NCI-H510A treated with DMSO at 0.1 percent for 48 hours (cell line): ENCODE data around the gene TSR3.
"Not testable (repeated sequence)": the region's sequence is repeated elsewhere in the genome, so short reads cannot be mapped to it uniquely, and the experiment has no call there.

Experiments
- DNase-seq: peaks from one replicate; lab custom pipeline; 2025; lab: John Stamatoyannopoulos, UW

TSR3 gene

DNA sequence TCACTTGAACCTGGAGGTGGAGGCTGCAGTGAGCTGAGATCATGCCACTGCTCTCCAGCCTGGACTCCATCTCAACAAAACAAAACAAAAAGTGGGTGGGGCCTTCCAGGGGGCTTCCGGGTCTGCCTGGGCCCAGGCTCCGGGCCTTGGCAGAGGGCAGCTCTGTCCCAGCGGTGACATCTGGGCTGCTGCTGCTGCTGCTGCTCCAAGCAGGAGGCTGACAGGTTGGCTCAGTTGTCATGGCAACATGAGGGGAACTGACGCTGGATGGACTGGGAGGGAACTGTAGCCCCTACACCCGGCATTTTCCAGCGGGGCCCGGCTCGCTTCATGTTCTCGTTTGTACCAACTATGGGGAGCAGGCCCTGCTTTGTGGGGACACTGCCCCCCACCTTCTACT lies 14.2 kb downstream of the TSR3 start:
- no peak for DNase-seq

DNA sequence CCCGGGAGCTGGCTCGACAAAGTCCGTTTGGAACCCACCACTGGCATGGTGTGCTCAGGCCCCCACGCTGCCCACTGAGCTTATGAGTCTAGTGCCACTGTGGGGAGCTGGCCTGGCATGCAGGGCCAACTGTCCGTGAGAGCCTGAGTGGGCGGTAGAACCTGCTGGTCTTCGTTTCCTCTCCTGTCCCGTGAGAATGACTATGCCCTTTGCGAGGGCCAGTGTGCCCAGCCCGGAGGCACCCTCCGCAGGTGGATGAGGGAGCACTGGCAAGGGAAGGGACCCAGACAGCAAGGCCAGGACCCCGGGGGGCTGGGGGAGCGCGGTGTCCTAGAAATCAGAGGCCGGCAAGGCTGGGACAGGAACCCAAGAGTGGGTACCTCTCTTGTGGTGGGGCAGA lies 15.1 kb downstream of the TSR3 start:
- no peak for DNase-seq

DNA sequence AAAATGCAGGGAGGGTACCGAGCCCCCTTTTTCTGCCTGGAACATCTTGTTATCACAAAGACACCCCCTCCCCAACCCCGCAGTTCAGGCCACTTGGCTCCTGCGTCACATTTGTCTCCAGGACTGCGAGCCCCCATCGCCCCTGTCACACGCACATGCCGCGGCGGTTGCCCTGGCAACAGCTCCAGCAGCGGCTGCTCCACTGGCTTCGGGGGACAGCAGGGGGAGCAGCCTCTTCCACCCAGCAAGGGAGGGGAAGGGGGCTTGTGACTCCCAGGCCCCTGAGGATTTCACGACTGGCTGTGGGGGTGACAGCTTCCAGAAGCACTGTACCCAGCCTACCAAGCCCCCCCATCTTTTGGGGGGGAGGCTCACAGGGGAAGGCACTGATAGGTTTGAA lies 15.7 kb downstream of the TSR3 start:
- DNase-seq = no peak

DNA sequence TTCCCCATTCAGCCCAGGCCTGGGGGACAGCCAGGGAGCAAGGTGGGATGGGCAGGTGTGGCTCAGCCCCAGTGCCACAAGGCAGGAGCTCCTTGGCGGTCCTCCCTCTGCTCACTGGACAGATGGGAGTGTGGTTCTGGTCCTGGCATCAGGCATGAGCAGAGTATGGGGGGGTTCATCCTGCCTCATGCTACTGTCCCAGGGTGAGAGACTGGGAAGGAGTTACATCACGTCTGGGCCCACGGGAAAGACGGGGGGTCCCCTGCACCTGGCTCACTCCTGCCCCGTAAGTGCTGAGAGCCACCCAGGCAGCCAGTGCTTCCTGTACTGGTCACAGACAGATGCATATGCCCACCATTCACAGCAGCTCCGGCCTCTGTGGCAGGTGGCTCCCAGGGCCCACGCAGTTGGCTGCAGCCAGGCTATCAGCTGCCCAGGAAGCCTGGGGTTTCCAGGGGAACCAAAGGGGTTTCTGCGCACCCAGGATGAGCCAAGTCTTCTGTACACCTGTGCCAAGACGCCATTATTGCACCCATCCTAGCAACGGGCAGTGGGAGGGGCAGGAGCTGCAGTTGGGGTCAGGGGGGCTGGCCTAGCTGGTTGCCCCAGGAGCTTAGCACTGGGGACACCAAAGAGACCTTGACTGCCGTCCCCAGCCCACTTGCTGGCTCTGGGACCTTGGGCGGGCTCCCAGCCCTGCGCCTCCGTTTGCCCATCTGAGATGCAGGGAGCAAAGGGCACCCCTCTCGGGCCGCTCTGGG lies 16.3 kb downstream of the TSR3 start:
- no peak for DNase-seq

DNA sequence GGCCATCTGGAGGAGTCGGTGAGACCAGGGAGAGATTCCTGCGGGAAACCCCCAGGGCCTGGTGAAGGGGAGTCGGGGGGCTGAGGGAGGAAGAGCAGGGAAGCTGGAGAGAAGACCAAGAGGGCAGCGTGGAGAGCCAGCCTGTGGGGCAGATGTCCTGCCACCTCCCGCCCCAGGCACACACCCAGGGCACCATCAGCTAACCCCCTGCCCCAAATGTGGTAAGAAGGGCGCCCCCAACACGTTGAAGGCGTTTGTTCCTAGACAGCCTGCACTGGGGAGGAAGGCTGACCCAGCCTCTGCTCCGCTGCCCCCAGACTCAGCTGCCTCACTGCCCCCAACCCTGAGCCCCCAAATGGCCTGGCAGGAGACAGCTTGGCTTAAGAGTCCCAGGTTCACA lies 16.9 kb downstream of the TSR3 start:
- no peak for DNase-seq

DNA sequence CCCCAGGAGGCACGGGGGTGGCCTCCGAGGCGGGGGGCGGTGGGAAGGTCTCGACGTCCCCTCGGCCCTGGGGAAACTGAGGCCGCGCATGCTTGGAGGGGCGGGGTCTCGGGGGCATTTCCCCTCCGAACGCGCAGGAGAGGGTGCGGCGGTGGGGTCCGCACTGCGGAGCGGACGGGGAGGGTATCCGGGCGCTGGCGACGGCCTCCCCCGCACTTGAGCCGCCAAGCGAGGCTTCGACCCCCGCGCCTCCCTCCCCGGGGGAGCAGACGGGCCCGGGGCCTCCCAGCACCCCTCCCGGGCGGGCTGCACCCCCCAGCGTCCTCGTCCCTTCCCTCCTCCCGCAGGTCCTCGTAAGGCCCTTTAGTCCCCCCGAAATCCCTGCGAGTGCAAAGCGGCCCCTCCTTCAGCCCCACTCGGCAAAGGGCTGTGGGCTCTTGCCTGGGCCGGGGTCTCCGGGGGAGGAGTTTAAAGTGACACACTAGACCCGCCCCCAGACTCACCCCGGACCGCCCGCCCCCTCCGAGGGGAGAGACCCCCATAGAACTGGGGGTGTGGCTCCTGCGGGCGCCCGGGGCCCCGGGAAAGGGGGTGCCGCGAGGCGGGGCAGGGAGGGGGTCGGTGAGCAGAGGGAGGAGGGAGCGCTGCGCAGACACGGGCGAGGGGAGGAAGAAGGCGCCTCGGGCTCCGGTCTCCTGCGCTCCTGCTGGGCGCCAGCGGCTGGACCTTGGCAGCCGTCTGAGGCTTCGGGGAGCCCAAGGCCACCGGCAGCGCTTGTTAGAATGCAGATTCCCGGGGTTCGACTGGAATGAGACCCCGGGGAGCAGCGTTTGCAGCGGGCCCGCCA lies 17.6 kb downstream of the TSR3 start:
- no peak for DNase-seq

DNA sequence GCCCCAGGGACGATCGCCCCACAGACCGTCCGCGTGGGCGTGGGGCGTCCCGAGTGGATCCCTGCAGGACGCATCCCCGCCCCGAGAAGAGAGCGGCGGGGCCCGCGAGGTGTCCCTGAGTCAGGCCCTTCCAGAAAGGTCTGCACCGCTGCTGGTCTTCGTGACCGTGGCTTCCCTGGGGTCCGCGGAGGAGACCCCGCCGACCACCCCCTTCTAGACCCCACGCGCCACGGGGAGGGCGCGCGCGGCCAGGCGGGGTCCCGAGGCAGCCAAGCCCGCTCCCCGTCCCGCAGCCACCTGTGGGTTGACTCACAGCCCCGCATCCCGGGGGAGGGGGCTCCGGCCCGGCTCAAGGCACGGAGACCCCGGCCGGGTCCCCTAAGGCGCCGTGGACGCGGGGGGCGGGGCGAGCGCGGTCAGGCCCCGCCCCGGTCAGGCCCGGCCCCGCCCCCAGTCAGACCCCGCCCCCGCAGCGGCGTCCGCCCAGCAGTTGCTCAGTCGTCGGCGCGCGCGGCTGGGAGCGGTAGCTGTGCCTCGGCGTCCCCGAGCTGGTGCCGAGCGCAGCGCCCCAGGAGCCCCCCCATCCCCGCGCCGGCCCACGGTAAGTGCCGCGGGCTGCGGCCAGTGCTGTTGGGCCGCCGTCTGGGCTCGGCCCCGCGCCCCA lies 18.4 kb downstream of the TSR3 start, which contains the start of gene BAIAP3:
BAIAP3 (plus strand) TSS at position 497 of the 664 bp plus-strand sequence. CDS start 4,905 bp downstream, outside the sequence.
- DNase-seq = no peak

DNA sequence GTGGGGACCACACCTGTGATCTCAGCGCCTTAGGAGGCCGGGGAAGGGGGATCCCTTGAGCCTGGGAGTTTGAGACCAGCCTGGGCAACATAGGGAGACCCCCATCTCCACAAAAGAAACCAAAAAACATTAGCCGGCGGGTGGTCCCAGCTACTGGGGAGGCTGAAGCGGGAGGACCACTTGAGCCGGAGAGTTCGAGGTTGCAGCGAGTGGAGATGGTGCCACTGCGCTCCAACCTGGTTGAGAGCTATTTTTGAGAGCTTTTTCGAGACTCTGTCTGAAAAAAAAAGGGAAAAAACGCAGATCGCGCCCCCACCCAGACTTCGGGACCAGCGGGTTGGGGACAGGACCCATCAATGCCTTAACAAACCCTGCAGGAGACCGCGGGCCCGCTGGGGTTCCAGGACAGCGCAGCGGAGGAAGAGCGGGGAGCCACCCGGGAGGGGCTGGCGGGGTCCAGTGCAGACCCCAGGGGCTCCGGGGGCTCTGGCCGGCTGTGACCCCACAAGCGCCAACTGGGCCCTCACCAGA lies 19.0 kb downstream of the TSR3 start:
- DNase-seq = no peak

DNA sequence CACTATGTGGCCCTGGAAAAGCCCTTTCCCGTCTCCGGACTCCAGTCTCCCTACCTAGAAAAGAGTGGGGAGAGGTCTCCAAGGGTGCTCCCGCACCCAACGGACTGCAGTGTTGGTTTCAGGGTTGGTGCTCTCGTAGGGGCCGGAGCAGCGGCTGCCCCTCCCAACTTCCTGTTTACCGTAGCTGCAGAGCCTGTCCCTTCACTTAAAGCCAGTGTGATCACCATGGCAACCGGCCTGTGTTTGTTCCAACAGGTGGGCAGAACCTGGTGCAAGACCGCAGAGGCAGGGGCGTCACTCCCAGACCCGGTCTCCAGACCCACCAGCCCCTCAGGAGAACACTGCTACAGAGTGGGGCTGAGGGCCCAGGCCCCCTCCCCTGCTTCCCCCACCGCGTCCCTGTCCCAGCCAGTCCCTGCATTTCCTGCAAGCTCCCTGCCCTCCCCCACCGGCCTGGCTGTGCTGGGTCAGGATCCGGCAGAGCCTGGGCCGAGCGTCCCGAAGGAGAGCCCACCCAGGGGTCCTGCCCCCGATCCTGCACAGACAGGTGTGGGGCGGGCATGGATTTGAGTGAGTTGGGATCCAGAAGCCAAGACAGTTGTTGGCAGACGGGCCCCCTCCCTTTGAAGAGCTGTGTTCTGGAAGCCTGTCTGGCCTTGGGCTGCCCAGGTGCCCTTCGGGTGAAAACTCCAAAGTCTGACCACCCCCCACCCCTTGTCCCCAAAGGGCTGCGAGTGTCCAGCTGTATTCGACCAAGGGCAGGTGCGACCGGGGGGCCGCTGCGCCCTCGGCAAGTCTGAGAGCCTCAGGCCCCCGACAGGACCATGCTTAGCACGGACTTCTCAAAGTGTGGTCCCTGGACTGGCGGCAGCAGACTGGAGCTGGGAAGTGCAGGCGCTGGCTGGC lies 19.7 kb downstream of the TSR3 start:
- peak; percentile 71 for DNase-seq

DNA sequence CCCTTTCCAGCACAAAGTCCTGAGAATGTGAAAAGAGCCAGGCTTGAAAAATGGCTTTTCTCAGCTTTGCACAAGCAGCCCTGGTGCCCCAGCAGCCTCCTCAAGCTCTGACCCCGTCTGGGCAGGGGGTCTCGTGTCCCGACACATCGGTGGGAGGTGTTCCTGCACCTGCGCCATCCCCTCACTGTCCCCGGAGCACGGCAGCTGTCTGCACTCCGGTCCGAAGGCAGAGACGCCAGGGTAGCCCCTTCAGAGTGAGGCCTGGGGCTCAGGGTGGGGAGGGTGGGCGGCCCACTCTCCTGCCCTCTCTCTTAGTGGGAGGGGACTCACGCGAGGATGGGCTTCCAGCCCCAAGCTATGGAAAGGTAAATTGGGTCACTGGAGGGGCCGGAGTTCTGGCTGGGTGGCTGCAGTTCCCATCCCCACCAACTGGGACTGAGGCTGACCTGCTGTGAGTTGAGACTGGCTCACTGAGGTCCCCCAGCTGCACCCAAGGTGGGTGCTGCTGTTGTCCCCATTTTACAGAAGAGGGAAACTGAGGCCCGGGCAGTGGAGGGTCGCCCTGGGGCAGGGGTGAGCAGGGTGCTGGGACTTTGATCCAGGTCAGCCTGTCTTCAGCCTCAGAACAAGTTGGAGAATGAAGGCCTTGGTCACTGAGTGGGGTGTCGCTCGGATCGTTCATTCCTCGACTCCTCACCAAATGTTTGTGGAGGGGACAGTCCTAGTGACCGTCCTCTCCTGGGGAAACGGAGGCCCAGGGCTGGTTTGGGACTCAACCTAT lies 20.6 kb downstream of the TSR3 start:
- no peak for DNase-seq

DNA sequence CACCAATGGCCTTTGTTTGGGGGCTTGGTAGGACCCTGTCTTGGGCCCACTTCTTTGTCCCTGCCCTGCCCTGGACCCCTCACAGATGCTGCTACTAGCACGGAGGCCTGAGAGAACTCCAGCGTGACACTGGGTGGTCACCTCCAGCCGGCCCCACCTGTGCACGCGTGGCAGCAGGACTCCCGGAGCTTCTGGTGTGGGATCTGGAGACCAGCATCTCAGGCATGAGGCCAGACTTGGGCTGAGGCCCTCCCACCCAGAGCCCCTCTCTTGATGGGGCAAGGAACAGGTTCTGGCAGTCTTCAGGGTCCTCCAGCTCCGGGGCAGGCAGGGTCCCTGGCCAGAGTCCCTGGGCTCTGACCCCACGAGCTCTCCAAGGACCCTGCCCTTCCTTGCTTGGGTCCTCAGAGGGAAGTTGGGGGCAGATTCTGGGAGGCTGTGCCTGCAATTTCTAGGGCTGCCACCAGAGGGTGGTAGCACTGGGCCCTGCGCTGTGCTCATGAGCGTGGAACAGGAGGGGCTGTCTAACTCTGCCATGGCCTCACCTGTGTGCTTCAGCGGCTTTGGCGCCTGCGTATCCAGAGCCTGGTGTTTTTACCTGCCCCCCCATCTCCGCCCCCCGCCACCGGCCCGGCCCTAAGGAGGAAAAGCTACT lies 21.3 kb downstream of the TSR3 start:
- no peak for DNase-seq

DNA sequence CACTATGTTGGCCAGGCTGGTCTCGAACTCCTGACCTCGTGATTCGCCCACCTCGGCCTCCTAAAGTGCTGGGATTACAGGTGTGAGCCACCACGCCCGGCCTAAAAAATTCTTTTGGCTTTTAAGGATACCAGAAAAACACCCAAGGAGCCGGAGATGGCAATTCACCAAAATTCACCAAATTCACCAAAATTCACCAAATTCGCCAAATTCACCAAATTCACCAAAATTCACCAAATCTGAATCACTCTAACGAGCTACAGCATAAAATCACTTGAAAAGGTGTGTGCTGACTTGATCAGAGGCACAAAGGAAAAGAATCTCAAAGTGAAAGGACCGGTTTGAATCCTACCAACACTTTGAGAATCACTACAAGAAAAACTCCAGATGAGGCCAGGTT lies 22.7 kb downstream of the TSR3 start:
- DNase-seq = not testable (repeated sequence)

DNA sequence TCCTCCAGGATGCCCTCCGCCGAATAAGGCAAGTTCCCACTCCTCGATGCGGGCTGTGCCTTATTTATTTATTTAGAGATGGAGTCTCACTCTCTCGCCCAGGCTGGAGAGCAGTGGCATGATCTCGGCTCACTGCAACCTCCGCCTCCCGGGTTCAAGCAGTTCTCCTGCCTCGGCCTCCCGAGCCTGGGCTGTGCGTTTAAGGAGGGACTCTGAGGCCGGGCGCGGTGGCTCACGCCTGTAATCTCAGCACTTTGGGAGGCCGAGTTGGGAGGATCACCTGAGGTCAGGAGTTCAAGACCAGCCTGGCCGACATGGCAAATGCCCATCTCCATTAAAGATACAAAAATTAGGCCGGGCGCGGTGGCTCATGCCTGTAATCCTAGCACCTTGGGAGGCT lies 23.5 kb downstream of the TSR3 start:
- DNase-seq = not testable (repeated sequence)

DNA sequence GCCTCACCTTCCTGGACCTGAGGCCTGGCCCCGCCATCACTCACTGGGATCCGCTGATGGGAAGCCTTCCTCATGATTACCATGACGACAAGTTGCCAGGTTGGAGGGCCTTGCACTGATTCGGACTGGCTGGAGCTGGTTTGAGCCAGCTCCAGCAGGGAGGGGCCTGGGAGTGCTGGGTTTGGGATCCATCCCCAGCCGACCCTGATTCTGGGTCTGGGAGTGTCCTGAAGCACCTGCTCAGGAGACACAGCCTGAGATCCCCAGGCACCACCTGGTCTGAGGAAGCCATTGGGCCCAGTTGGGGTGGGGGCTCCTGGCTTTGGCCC lies 24.1 kb downstream of the TSR3 start:
- no peak for DNase-seq

DNA sequence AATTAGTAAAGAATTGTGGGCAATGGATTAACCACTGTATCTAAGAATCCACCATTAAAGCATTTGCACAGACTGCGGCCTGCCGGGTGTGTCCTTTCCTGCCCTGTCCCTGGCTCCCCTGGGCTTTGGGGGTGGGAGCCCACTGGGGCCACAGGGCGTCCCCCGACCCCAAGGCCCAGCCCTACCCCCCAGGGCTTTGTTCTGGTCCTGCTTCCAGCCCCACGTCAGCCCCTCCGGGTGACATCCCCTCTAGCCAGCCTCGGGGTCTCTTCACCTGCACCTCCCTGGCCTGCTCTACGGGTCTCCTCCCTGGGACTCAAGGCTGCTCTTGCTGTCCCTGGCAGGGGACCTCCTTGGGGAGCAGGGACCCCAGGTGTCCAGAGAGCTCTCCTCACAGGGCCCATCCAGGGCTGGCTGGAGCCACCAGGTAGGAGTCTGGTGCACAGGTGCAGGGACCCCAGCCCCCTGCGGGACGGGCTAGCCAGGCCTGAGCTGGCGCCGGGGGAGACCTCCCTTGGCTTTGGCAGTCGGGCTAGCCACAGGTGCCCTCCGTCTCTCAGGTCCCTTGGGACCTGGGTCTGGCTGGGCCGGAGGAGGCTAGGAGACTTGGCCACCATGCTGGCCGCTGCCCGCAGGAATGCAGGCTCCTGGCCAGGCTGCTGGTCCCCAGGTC lies 24.6 kb downstream of the TSR3 start:
- no peak for DNase-seq

DNA sequence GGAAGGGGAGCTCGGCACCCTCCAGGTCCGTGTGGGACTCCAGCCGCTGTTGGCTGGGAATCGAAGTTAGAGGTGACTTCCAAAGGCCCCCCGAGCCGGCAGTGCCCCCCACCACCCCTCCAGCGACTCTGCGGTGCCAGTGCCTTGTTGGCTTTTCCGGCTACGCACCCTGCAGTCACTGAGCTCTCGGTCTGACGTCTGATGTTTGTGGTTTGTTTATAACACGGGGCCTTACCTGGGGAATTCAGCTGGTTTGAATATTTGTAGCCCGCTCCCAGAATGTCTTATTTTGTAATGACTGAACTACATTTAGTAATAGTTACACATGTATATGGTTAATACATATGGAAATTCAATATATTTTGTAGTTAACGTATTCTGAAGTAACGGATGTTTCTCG lies 25.3 kb downstream of the TSR3 start:
- no peak for DNase-seq

DNA sequence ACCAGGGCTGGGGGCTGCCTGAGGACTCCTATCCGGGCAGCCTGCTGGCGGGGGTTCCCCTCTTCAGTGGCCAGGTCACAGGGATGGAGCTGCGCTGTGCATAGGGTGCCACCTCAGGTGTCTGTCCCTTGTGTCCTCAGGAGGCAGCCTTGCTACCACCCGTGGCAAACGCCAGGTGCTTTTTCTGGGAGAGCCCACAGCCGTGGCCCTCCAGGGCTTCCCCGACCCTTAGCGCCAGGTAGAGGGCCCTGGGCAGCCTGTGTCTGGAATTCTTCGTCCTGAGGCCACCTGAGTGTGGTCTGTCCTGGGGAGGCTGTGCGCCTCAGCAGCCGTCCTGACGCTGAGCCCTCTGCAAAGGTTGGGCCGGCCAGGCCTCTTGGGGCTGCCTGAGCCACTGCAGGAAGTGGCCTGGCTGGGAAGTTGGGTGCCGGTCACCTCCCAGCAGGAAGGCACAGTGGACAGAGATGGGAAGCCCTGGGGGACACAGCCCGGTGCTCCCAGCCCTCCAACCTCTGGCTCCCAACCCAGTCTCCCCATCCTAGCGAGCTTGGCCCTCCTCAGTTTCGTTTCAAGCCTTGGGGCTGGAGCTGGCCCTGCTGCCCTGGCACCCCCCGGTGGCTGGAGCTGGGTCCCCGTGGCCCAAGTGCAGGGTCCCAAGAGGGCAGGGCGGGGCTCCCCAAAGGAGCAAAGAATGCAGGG lies 25.9 kb downstream of the TSR3 start:
- no peak for DNase-seq

DNA sequence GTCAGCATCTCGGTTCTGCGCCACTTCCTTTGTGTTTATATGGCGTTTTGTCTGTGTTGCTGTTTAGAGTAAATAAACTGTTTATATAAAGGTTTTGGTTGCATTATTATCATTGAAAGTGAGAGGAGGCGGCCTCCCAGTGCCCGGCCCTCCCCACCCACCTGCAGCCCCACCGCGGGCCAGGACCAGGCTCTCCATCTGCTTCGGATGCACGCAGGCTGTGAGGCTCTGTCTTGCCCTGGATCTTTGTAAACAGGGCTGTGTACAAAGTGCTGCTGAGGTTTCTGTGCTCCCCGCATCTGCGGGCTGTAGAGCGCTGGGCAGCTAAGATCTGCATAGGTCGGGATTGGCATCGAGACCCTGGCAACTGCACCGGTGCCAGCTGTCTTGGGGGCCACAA lies 26.4 kb downstream of the TSR3 start:
- DNase-seq = no peak

DNA sequence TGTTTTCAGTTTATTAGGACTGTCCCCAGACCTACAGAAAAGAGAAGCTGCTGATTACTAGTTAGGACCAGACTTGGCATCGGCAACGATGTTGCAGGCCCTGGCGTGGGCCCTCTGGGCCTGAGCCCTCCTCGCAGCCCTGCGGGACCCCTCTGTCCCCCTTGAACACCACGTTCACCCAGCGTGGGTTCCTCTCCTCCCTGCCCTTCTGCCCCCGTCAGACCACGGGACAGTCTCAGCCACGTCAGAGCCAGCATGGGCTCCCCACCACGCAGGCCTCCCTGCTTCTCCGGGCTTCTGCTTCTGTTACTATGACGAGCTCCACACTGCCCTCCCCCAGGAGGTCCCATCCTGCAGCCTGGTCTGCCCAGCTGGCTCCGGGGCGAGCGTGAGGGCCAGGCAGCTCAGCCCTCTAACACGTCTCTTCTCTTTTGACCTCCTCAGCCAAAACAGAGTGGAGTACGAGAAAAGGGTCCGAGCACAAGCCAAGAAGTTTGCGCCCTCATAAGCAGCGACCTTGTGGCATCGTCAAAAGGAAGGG lies 27.3 kb downstream of the TSR3 start:
- no peak for DNase-seq
